Neural progenitor cell (in vitro differentiated cells): Measurements from ENCODE around the gene KLC3. TPM values are rescaled to one million over a fixed set of nuclear protein-coding genes. Genes with fewer than 3 reads are reported as not detected.
A peak's percentile ranks its signal among the peaks of the same experiment; 100 is the strongest.

Source experiments
- DNase-seq: peaks from one replicate; pipeline ENCODE4 v3.0.0-alpha.2; 2016; ENCODE audit warnings: low spot score
- H2AFZ ChIP-seq: fragments of 200-600 bp; sonication (generic); replicated peaks from 2 replicates; pipeline ENCODE4 v1.6.1; 2016; ENCODE audit warnings: antibody characterized with exemption
- H3F3A ChIP-seq: fragments of 200-600 bp; sonication (generic); 2 replicates; pipeline ENCODE4 v1.6.1; 2016; ENCODE audit warnings: antibody characterized with exemption, low read depth
- H3K27ac ChIP-seq: fragments of 200-600 bp; sonication (generic); 2 replicates; pipeline ENCODE4 v1.5.1; 2016; ENCODE audit warnings: mild to moderate bottlenecking
- H3K27me3 ChIP-seq: fragments of 200-600 bp; sonication (generic); 2 replicates; pipeline ENCODE4 v1.6.1; 2016; ENCODE audit warnings: mild to moderate bottlenecking, moderate library complexity
- H3K36me3 ChIP-seq: fragments of 200-600 bp; sonication (generic); 2 replicates; pipeline ENCODE4 v1.5.1; 2016
- H3K4me1 ChIP-seq: fragments of 200-600 bp; sonication (generic); 2 replicates; pipeline ENCODE4 v1.6.1; 2016; ENCODE audit warnings: mixed run types
- H3K4me2 ChIP-seq: fragments of 200-600 bp; sonication (generic); 2 replicates; pipeline ENCODE4 v1.6.1; 2016
- H3K4me3 ChIP-seq: fragments of 200-600 bp; sonication (generic); 2 replicates; pipeline ENCODE4 v1.5.1; 2016
- H3K79me2 ChIP-seq: fragments of 200-600 bp; sonication (generic); 2 replicates; pipeline ENCODE4 v1.6.1; 2016; ENCODE audit warnings: low read depth
- H3K9ac ChIP-seq: fragments of 200-600 bp; sonication (generic); 2 replicates; pipeline ENCODE4 v1.6.1; 2016
- H3K9me3 ChIP-seq: fragments of 200-600 bp; sonication (generic); 2 replicates; pipeline ENCODE4 v1.5.1; 2016; ENCODE audit warnings: low read depth
- H4K20me1 ChIP-seq: fragments of 200-600 bp; sonication (generic); 2 replicates; pipeline ENCODE4 v1.6.1; 2016; ENCODE audit warnings: low read depth
- H3K27ac Mint-ChIP-seq: 3 replicates; pipeline ENCODE4 v1.8.0; 2021; ENCODE audit warnings: mixed read lengths
- H3K27me3 Mint-ChIP-seq: 2 replicates; pipeline ENCODE4 v1.8.0; 2022; ENCODE audit warnings: low read depth, mild to moderate bottlenecking, inconsistent platforms, moderate library complexity, mixed read lengths; ENCODE audit not compliant: insufficient read depth
- H3K36me3 Mint-ChIP-seq: 3 replicates; pipeline ENCODE4 v1.8.0; 2021; ENCODE audit warnings: mixed read lengths
- H3K4me1 Mint-ChIP-seq: 3 replicates; pipeline ENCODE4 v1.8.0; 2021; ENCODE audit warnings: mixed read lengths
- H3K4me3 Mint-ChIP-seq: 3 replicates; pipeline ENCODE4 v1.8.0; 2021; ENCODE audit warnings: mild to moderate bottlenecking, moderate library complexity, mixed read lengths
- H3K9me3 Mint-ChIP-seq: 3 replicates; pipeline ENCODE4 v1.8.0; 2020; ENCODE audit warnings: mixed read lengths
- EZH2 ChIP-seq: fragments of 200-600 bp; sonication (generic); IDR thresholded peaks from 2 replicates; pipeline ENCODE4 v1.6.1; 2017; ENCODE audit warnings: antibody characterized with exemption, mild to moderate bottlenecking, moderate library complexity
- EZH2phosphoT487 ChIP-seq: fragments of 200-600 bp; sonication (generic); IDR thresholded peaks from 2 replicates; pipeline ENCODE4 v1.6.1; 2017; ENCODE audit warnings: antibody characterized with exemption
- total RNA-seq: library from RNA; depleted of rRNA; stranded (reverse); fragments of >200 nt; gene quantifications from 2 replicates; pipeline ENCODE4 v1.2.3, GENCODE V29; 2015; ENCODE audit warnings: low replicate concordance
- TF ChIP-seq, protein P1 (sequence below): fragments of 200-600 bp; sonication (generic); IDR thresholded peaks from 2 replicates; pipeline ENCODE4 v1.5.1; 2017; ENCODE audit warnings: antibody characterized with exemption, mild to moderate bottlenecking

Gene KLC3
- total RNA-seq, 1 donor from 2014 or later: not detected

DNA sequence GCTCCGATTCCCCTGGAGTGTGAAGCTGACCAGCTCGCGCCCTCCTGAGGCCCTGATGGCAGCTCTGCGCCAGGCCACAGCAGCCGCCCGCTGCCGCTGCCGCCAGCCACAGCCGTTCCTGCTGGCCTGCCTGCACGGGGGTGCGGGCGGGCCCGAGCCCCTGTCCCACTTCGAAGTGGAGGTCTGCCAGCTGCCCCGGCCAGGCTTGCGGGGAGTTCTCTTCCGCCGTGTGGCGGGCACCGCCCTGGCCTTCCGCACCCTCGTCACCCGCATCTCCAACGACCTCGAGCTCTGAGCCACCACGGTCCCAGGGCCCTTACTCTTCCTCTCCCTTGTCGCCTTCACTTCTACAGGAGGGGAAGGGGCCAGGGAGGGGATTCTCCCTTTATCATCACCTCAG, 38.1 kb upstream of the KLC3 start:
- Histone ChIP-seq H3K4me2 (no peak overlapping the region), H4K20me1 (no peaks in the 10 kb centered on the region), H3K9me3 (no peaks in the 10 kb centered on the region), H3K4me3 (no peak overlapping the region), H3K27ac (no peak overlapping the region), H3K27me3 (no peaks in the 10 kb centered on the region), H3K79me2 (no peaks in the 10 kb centered on the region), H3K9ac (no peak overlapping the region), H3F3A (peaks cover 13% of the 10 kb centered on the region), H2AFZ (no peak overlapping the region), H3K4me1 (no peaks in the 10 kb centered on the region), H3K36me3 (no peaks in the 10 kb centered on the region)
- Mint-ChIP-seq H3K27ac (no peak overlapping the region), H3K27me3 (peaks cover 15% of the 10 kb centered on the region), H3K36me3 (peaks cover 14% of the 10 kb centered on the region), H3K9me3 (no peaks in the 10 kb centered on the region), H3K4me3 (no peak overlapping the region), H3K4me1 (peaks cover 7% of the 10 kb centered on the region)
- TF ChIP-seq, protein P1, sequence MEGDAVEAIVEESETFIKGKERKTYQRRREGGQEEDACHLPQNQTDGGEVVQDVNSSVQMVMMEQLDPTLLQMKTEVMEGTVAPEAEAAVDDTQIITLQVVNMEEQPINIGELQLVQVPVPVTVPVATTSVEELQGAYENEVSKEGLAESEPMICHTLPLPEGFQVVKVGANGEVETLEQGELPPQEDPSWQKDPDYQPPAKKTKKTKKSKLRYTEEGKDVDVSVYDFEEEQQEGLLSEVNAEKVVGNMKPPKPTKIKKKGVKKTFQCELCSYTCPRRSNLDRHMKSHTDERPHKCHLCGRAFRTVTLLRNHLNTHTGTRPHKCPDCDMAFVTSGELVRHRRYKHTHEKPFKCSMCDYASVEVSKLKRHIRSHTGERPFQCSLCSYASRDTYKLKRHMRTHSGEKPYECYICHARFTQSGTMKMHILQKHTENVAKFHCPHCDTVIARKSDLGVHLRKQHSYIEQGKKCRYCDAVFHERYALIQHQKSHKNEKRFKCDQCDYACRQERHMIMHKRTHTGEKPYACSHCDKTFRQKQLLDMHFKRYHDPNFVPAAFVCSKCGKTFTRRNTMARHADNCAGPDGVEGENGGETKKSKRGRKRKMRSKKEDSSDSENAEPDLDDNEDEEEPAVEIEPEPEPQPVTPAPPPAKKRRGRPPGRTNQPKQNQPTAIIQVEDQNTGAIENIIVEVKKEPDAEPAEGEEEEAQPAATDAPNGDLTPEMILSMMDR: no peak
- TF ChIP-seq EZH2phosphoT487 (no peak), EZH2 (no peak)
- DNase-seq: no peak

DNA sequence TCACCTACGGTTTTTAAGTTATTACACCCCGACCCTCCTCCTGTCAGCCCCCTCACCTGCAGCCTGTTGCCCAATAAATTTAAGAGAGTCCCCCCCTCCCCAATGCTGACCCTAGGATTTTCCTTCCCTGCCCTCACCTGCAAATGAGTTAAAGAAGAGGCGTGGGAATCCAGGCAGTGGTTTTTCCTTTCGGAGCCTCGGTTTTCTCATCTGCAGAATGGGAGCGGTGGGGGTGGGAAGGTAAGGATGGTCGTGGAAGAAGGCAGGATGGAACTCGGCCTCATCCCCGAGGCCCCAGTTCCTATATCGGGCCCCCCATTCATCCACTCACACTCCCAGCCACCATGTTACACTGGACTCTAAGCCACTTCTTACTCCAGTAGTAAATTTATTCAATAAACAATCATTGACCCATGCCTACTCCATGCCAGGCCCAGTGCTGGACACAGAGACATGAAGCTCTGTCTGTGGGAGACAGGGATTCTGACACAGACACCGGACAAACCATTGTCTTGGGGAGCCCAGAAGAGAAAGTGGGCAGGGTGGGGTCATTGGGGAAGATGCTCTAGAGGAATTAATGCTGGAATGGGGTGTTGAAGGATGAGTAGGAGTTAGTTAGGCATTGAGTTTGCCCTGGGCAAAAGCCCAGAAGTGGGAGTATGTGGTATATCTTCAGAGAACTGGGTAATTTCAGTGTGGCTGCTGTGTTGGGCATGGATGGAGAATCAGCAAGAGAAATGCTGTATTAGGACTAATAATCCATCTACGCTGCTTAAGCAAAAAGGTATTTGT, 37.1 kb upstream of the KLC3 start:
- no peaks in the 10 kb centered on the region for H4K20me1 ChIP-seq
- TF ChIP-seq, protein P1: no peak
- TF ChIP-seq EZH2 (no peak), EZH2phosphoT487 (no peak)
- no peak overlapping the region for H3K9ac ChIP-seq
- H3K4me3 ChIP-seq: no peak overlapping the region
- H3K79me2 ChIP-seq: no peaks in the 10 kb centered on the region
- H3K27me3 ChIP-seq: no peaks in the 10 kb centered on the region
- H2AFZ ChIP-seq: no peak overlapping the region
- Mint-ChIP-seq H3K36me3 (peaks cover 11% of the 10 kb centered on the region), H3K4me3 (no peak overlapping the region), H3K9me3 (no peaks in the 10 kb centered on the region), H3K27me3 (peaks cover 12% of the 10 kb centered on the region), H3K27ac (no peak overlapping the region), H3K4me1 (peaks cover 5% of the 10 kb centered on the region)
- H3K36me3 ChIP-seq: no peaks in the 10 kb centered on the region
- H3K4me2 ChIP-seq: no peak overlapping the region
- H3F3A ChIP-seq: peaks cover 15% of the 10 kb centered on the region
- no peaks in the 10 kb centered on the region for H3K9me3 ChIP-seq
- DNase-seq: no peak
- no peak overlapping the region for H3K27ac ChIP-seq
- H3K4me1 ChIP-seq: no peaks in the 10 kb centered on the region

DNA sequence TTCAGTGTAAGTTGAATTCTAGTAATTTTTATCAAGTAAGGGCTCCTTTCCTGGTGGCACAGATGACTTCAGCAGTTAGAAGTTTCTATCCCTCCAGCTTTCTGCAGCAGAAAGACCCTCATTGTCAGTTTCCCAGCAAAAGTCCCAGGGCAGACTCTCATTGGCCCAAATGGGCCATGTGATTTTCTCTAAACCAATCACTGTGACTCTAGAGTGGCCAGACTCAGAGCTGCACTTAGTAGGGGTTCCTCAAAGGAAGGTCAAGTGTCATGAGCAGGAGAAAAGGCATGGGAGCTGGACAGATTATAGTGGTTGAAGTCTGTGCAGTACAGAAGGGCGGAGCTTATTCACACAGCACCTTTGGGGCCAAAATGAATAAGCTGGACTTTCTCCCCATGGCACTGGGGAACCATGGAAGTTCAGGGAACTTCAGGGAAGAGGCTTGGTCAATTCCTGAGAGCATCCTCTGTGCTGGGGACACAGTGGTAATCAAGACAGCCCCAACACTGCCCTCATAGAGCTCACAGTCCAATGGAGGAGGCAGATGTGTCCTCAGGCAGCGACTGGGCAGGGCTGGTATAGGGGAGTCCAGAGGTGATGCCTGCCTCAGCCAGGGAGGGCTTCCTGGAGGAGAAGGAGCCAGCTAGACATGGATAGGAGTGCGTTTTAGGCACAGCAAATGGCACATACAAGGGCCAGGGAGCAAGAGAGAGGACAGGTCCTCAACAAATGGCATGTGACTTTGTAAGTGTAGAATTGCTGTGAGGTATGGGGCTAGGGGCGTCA, 36.2 kb upstream of the KLC3 start:
- Mint-ChIP-seq H3K36me3 (peaks cover 8% of the 10 kb centered on the region), H3K27ac (peak overlapping the region; percentile 83), H3K27me3 (peaks cover 12% of the 10 kb centered on the region), H3K4me1 (peaks cover 5% of the 10 kb centered on the region), H3K9me3 (no peaks in the 10 kb centered on the region), H3K4me3 (no peak overlapping the region)
- no peak overlapping the region for H3K4me2 ChIP-seq
- H3K27ac ChIP-seq: no peak overlapping the region
- no peak overlapping the region for H3K4me3 ChIP-seq
- H3K36me3 ChIP-seq: no peaks in the 10 kb centered on the region
- no peak overlapping the region for H3K9ac ChIP-seq
- H3K79me2 ChIP-seq: no peaks in the 10 kb centered on the region
- no peak for DNase-seq
- H4K20me1 ChIP-seq: no peaks in the 10 kb centered on the region
- H3F3A ChIP-seq: peaks cover 17% of the 10 kb centered on the region
- no peaks in the 10 kb centered on the region for H3K27me3 ChIP-seq
- no peaks in the 10 kb centered on the region for H3K9me3 ChIP-seq
- no peak overlapping the region for H2AFZ ChIP-seq
- no peaks in the 10 kb centered on the region for H3K4me1 ChIP-seq
- TF ChIP-seq EZH2phosphoT487 (no peak), EZH2 (no peak)
- TF ChIP-seq, protein P1: no peak
